H1 (cell line): ENCODE data around the gene SLC25A21. TPM values are rescaled to one million over a fixed set of nuclear protein-coding genes. Genes with fewer than 3 reads are reported as not detected.

Experiments
- ASH2L ChIP-seq: fragments of 200-600, 300-600 bp; sonication (generic); IDR thresholded peaks from one replicate; pipeline ENCODE4 v1.7.1; 2017; ENCODE audit warnings: low read length
- CBX8 ChIP-seq: fragments of 300-800, 300-1000 bp; sonication (generic); IDR thresholded peaks from 2 replicates; pipeline ENCODE4 v1.7.1; 2016; ENCODE audit warnings: low read depth, low read length, borderline replicate concordance
- CTBP2 ChIP-seq: IDR thresholded peaks from 2 replicates; pipeline ENCODE4 v1.7.0; 2011; ENCODE audit warnings: borderline replicate concordance, mild to moderate bottlenecking, moderate library complexity, mixed read lengths, low read length; ENCODE audit not compliant: insufficient read depth, insufficient read length
- EGR1 ChIP-seq: IDR thresholded peaks from 2 replicates; pipeline ENCODE4 v1.6.1; 2011; ENCODE audit warnings: low read depth, low read length, borderline replicate concordance
- SP2 ChIP-seq: IDR thresholded peaks from 2 replicates; pipeline ENCODE4 v1.6.1; 2012; ENCODE audit warnings: mild to moderate bottlenecking, low read length, inconsistent platforms
- polyA plus RNA-seq, 7 experiments: library from polyadenylated mRNA; depleted of rRNA in 3 of 7; stranded (reverse) in 5 of 7; unstranded in 2 of 7; fragments of >200 nt in 5 of 7; fragments of 200-250 nt in 2 of 7; gene quantifications; 1 replicate in 5 of 7; 2 replicates in 1 of 7; 4 replicates in 1 of 7; pipeline versions ENCODE4 v1.2.1 to v1.2.3, GENCODE V29; 2011 to 2013; ENCODE audit warnings: missing spikeins in 2 of 7, mixed read lengths in 2 of 7
- total RNA-seq: library from RNA; stranded (reverse); fragmentation: NEBNext Ultra II Directional; extraction: Animal tissue kit (Norgen Biotek cat#: 25700); gene quantifications from 2 replicates; pipeline ENCODE4 v1.2.1, GENCODE V29; 2021
- TF ChIP-seq, protein P1 (sequence below): fragments of 300-600 bp; sonication (generic); IDR thresholded peaks from 2 replicates; pipeline ENCODE4 v1.7.1; 2012; ENCODE audit warnings: low read length, moderate library complexity, mild to moderate bottlenecking, inconsistent platforms; ENCODE audit not compliant: insufficient replicate concordance
- TF ChIP-seq, protein P2 (sequence below): IDR thresholded peaks from 2 replicates; pipeline ENCODE4 v1.6.1; 2012; ENCODE audit warnings: low read length, inconsistent platforms

Gene SLC25A21
- total and polyA plus RNA-seq, 2 of the 8 experiments (the other 6 are each of a cell fraction or from before 2014, with no cell fraction given) = 6.9 to 15.7 TPM

DNA sequence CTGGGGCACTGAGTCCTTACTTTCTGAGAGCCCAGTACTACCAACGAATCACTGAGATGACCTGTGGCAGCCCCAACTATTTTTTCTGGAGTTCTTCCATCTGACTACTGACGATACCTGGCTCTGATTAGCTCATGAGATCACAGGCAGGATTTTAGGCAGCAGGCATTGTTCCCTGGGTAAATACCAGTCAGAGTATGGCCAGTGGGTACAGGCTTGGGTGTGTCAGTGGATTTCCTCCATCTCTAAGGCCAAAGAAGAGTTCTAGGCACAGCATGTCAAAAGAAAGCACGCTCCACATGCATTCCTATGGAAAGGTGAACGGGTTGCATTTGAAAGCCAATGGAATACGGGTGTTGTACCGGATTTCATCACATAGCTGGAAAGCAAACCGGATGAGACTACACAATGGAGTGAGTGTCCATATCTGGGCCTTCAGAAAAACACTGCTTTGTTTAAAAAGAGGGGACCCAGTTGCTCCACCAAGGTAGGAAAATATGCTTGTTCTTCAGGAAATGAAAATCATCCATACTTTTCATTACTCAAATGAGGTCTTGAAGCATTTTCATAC lies 455.7 kb downstream of the SLC25A21 start (continued):
- TF ChIP-seq, protein P1, sequence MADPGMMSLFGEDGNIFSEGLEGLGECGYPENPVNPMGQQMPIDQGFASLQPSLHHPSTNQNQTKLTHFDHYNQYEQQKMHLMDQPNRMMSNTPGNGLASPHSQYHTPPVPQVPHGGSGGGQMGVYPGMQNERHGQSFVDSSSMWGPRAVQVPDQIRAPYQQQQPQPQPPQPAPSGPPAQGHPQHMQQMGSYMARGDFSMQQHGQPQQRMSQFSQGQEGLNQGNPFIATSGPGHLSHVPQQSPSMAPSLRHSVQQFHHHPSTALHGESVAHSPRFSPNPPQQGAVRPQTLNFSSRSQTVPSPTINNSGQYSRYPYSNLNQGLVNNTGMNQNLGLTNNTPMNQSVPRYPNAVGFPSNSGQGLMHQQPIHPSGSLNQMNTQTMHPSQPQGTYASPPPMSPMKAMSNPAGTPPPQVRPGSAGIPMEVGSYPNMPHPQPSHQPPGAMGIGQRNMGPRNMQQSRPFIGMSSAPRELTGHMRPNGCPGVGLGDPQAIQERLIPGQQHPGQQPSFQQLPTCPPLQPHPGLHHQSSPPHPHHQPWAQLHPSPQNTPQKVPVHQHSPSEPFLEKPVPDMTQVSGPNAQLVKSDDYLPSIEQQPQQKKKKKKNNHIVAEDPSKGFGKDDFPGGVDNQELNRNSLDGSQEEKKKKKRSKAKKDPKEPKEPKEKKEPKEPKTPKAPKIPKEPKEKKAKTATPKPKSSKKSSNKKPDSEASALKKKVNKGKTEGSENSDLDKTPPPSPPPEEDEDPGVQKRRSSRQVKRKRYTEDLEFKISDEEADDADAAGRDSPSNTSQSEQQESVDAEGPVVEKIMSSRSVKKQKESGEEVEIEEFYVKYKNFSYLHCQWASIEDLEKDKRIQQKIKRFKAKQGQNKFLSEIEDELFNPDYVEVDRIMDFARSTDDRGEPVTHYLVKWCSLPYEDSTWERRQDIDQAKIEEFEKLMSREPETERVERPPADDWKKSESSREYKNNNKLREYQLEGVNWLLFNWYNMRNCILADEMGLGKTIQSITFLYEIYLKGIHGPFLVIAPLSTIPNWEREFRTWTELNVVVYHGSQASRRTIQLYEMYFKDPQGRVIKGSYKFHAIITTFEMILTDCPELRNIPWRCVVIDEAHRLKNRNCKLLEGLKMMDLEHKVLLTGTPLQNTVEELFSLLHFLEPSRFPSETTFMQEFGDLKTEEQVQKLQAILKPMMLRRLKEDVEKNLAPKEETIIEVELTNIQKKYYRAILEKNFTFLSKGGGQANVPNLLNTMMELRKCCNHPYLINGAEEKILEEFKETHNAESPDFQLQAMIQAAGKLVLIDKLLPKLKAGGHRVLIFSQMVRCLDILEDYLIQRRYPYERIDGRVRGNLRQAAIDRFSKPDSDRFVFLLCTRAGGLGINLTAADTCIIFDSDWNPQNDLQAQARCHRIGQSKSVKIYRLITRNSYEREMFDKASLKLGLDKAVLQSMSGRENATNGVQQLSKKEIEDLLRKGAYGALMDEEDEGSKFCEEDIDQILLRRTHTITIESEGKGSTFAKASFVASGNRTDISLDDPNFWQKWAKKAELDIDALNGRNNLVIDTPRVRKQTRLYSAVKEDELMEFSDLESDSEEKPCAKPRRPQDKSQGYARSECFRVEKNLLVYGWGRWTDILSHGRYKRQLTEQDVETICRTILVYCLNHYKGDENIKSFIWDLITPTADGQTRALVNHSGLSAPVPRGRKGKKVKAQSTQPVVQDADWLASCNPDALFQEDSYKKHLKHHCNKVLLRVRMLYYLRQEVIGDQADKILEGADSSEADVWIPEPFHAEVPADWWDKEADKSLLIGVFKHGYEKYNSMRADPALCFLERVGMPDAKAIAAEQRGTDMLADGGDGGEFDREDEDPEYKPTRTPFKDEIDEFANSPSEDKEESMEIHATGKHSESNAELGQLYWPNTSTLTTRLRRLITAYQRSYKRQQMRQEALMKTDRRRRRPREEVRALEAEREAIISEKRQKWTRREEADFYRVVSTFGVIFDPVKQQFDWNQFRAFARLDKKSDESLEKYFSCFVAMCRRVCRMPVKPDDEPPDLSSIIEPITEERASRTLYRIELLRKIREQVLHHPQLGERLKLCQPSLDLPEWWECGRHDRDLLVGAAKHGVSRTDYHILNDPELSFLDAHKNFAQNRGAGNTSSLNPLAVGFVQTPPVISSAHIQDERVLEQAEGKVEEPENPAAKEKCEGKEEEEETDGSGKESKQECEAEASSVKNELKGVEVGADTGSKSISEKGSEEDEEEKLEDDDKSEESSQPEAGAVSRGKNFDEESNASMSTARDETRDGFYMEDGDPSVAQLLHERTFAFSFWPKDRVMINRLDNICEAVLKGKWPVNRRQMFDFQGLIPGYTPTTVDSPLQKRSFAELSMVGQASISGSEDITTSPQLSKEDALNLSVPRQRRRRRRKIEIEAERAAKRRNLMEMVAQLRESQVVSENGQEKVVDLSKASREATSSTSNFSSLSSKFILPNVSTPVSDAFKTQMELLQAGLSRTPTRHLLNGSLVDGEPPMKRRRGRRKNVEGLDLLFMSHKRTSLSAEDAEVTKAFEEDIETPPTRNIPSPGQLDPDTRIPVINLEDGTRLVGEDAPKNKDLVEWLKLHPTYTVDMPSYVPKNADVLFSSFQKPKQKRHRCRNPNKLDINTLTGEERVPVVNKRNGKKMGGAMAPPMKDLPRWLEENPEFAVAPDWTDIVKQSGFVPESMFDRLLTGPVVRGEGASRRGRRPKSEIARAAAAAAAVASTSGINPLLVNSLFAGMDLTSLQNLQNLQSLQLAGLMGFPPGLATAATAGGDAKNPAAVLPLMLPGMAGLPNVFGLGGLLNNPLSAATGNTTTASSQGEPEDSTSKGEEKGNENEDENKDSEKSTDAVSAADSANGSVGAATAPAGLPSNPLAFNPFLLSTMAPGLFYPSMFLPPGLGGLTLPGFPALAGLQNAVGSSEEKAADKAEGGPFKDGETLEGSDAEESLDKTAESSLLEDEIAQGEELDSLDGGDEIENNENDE = no peak
- TF ChIP-seq SP2 (no peak), CTBP2 (no peak), ASH2L (no peak), EGR1 (no peak), CBX8 (no peak)
- TF ChIP-seq, protein P2, sequence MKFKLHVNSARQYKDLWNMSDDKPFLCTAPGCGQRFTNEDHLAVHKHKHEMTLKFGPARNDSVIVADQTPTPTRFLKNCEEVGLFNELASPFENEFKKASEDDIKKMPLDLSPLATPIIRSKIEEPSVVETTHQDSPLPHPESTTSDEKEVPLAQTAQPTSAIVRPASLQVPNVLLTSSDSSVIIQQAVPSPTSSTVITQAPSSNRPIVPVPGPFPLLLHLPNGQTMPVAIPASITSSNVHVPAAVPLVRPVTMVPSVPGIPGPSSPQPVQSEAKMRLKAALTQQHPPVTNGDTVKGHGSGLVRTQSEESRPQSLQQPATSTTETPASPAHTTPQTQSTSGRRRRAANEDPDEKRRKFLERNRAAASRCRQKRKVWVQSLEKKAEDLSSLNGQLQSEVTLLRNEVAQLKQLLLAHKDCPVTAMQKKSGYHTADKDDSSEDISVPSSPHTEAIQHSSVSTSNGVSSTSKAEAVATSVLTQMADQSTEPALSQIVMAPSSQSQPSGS = no peak
